Upper lobe of left lung (tissue), 4 donors: ENCODE results near the gene ZNF124.
"Not testable (repeated sequence)": the region's sequence is repeated elsewhere in the genome, so short reads cannot be mapped to it uniquely, and the experiment has no call there.

ENCODE experiments used
- CTCF ChIP-seq, 6 experiments: fragments of 450-650 bp in 4 of 6; fragments of 200-600 bp in 2 of 6; sonication (generic) in 2 of 6; IDR thresholded peaks; one replicate each; pipeline ENCODE4 v1.5.1; 2016 to 2019; ENCODE audit warnings: antibody characterized with exemption in 6 of 6
- POLR2A ChIP-seq, 4 donors: fragments of 450-650 bp; IDR thresholded peaks; one replicate each; pipeline ENCODE4 v1.5.1; 2016 to 2017; ENCODE audit warnings: antibody characterized with exemption in 4 of 4, mild to moderate bottlenecking in 2 of 4
- POLR2AphosphoS5 ChIP-seq, 2 donors: sonication (generic); formaldehyde crosslinking; IDR thresholded peaks; one replicate each; pipeline ENCODE4 v1.5.1; 2017; ENCODE audit warnings: antibody characterized with exemption in 2 of 2

- TF ChIP-seq POLR2AphosphoS5, CTCF, POLR2A (IDR thresholded peaks at IDR 0.05): not testable (repeated sequence)
These were observed 45.2 kb downstream of the ZNF124 start for GRCh38 chr1:247126601-247127000.
